ENCODE measurements around the gene SLC39A11.

GRCh38 chr17:73017658-73018057 is 74.8 kb downstream of the SLC39A11 start:
- TF ChIP-seq CTCF (IDR thresholded peaks at IDR 0.05) (no peak), CBFB (CRISPR knock-in tag; IDR thresholded peaks at IDR 0.05; ENCODE audit: low read depth) (no peak), E2F4 (CRISPR knock-in tag; IDR thresholded peaks at IDR 0.05; ENCODE audit: borderline replicate concordance, low read depth) (no peak), TP53 (CRISPR knock-in tag; IDR thresholded peaks at IDR 0.05) (no peak), TEAD4 (CRISPR knock-in tag; IDR thresholded peaks at IDR 0.05) (no peak), JAZF1 (CRISPR knock-in tag; IDR thresholded peaks at IDR 0.05) (no peak), HMGXB4 (CRISPR knock-in tag; IDR thresholded peaks at IDR 0.05) (no peak), KAT7 (CRISPR knock-in tag; IDR thresholded peaks at IDR 0.05; ENCODE audit: borderline replicate concordance) (no peak), FOXP1 (CRISPR knock-in tag; IDR thresholded peaks at IDR 0.05; ENCODE audit: borderline replicate concordance) (no peak), ZNF138 (CRISPR knock-in tag; conservative IDR thresholded peaks at IDR 0.05) (no peak), CREM (CRISPR knock-in tag; IDR thresholded peaks at IDR 0.05) (no peak)
